Epithelial cell of proximal tubule (primary cell): ENCODE measurements around the gene GRID1. TPM values are rescaled to one million over a fixed set of nuclear protein-coding genes. Genes with fewer than 3 reads are reported as not detected.

ENCODE experiments used
- DNase-seq: peaks from one replicate; pipeline ENCODE4 v3.0.0-alpha.2; 2011; ENCODE audit warnings: low read depth
- H3K4me3 ChIP-seq: 2 replicates; pipeline ENCODE4 v1.5.1; 2011; ENCODE audit warnings: low read depth, mild to moderate bottlenecking, low read length
- CTCF ChIP-seq: conservative IDR thresholded peaks from 2 replicates; pipeline ENCODE4 v1.5.1; 2012; ENCODE audit warnings: low read depth, mild to moderate bottlenecking, low read length
- total RNA-seq: library from RNA; depleted of rRNA; stranded (reverse); fragments of >200 nt; gene quantifications from 2 replicates; pipeline ENCODE4 v1.2.3, GENCODE V29; 2015

GRID1 gene
- total RNA-seq, 1 donor from 2014 or later: 0.52 TPM

DNA sequence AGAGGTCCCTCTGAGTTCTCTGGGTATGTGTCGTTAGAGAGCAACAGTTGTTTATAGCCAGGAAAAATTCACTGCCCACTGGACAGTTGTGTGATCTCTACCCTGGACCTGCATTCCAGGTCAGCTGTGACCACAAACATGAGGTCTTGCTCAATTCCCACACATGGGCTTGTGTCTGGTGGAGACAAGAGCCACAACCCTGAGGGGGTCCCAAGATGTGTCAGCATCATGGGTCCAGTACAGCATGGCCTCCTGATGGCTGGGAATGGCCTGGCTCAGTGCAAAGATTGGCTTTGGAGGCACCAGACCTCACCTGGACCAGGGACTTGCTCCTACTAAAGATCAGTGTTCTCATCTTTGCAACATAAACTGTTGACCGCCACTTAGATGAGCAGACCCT lies 751.6 kb downstream of the GRID1 start:
- DNase-seq: no peak
- no peak overlapping the region for H3K4me3 ChIP-seq
- TF ChIP-seq CTCF: no peak

- no peak overlapping the region for H3K4me3 ChIP-seq
- DNase-seq: no peak
- no peak for TF ChIP-seq CTCF
Measured at GRCh38 chr10:85614566-85614965, 752.0 kb downstream of the GRID1 start.

DNA sequence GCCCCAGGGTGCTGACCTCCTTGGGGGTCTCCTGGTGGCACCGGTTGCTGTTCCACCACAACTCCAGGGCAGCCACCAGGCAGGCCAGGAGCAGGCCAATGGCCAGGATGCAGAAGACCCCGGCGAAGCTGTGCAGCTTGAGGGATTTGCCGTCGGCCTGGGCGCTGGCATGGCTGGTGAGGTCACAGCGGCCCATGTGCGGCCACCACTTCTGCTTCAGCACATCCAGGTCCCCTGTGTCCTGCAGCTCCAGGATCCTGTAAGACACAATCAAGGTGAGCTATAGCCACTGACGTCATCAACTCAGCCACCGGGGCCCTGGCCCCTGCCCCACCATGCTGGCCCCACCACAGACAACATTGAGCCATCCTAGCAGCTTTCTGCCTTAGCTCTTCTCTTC lies 753.2 kb downstream of the GRID1 start:
- DNase-seq: no peak
- no peak for TF ChIP-seq CTCF

DNA sequence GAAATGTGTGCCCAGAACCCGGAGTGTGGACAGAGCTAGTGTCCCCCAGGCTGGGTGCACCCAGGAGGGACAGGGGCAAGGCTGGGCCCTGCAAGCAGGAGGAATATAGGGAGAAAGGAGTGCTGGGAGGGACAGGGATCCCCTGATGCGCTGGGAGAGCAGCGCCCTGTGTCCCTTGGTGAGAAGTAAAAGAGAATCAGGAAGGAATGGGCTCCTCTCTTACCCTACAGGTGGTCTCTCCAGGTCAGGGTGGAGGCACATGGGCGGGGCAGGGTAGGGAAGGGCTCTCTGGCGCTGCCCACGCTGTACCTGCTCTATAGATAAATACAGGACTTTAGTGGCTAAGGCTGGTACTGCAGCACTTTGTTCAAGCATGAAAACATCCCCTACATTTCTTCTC lies 753.8 kb downstream of the GRID1 start:
- no peak overlapping the region for H3K4me3 ChIP-seq
- peak; percentile 31 for TF ChIP-seq CTCF
- DNase-seq: no peak

More for the DNA sequence above, 753.2 kb downstream of the GRID1 start:
- no peak overlapping the region for H3K4me3 ChIP-seq

DNA sequence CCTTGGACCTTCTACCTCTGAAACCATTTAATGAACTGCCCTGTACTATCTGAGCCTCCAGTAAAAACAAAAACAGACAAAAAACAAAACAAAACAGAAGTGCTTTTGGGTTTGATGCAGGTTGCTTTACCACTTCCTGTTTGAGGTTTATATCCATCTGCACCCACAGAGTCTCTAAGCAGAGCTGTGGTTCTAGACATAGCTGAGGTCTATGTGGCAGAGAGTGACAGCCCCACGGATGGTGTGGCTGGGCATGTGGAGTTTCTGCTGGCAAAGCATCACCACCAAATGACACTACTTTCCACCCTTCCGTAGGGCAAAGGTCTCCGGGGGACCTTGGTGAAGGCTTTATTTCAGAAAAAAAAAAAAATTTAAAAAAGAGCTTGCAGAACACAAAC lies 754.2 kb downstream of the GRID1 start:
- DNase-seq: no peak
- H3K4me3 ChIP-seq: no peak overlapping the region
- no peak for TF ChIP-seq CTCF

DNA sequence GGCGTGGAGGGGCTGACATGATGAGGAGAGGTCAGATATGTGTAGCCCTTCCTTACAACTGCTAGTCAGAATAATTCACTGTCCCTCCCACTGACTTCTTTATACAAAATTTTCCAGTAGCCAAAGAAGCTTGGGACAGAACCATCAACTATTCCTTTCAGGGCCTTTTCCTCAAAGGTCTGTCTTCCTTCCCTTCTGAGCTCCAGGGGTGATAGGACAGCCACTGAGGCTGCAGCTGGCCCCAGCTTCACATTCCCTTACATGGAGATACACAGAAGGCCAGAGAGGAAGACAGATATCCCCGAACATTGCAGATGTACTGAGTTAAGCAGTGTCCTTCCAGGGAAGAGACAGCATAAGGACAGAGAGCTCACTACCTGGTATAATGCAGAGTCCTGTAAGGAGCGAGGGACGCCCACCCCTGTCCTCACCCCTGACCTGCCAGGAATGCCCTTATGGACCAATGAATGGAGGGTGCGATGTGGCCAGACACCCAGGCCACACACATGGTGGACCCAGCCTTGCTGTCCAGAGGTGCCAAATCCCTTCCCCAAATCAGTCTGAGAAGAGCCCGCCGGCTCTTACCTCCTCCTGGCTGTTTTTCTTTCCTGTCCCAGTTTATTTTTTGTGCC lies 754.7 kb downstream of the GRID1 start:
- no peak overlapping the region for H3K4me3 ChIP-seq
- DNase-seq: no peak
- no peak for TF ChIP-seq CTCF

- no peak for TF ChIP-seq CTCF
- no peak for DNase-seq
- H3K4me3 ChIP-seq: no peak overlapping the region
Measured at GRCh38 chr10:85611093-85611740, 755.4 kb downstream of the GRID1 start.
